ENCODE measurements around the gene SNAP47. TPM values are rescaled to one million over a fixed set of nuclear protein-coding genes. Genes with fewer than 3 reads are reported as not detected.

SNAP47 gene
- total RNA-seq, 1 donor from 2014 or later, result 23.1 TPM

- Histone ChIP-seq H3K36me3 (no peaks in the 10 kb centered on the region), H3K4me3 (no peak overlapping the region), H3K27ac (no peak overlapping the region), H3K27me3 (ENCODE audit: low read depth) (peaks cover 9% of the 10 kb centered on the region), H3K4me1 (peaks cover 16% of the 10 kb centered on the region), H3K9me3 (no peaks in the 10 kb centered on the region)
- no peak for DNase-seq
- no peak for ATAC-seq
- intact Hi-C loops (cut with DNase I), result no loop called here
- no peak for TF ChIP-seq CTCF (IDR thresholded peaks at IDR 0.05)
Measured at GRCh38 chr1:227793079-227793947, 58.1 kb downstream of the SNAP47 start.

- intact Hi-C loops (cut with DNase I), result no loop called here
Measured at GRCh38 chr1:227793948-227794816, 58.9 kb downstream of the SNAP47 start.

GRCh38 chr1:227794817-227795192 is 59.6 kb downstream of the SNAP47 start:
- H3K27ac ChIP-seq, result no peak overlapping the region
- no peak overlapping the region for H3K4me3 ChIP-seq
- no peak for TF ChIP-seq CTCF (IDR thresholded peaks at IDR 0.05)
- no peaks in the 10 kb centered on the region for H3K9me3 ChIP-seq
- intact Hi-C loops (cut with DNase I), result no loop called here
- peaks cover 9% of the 10 kb centered on the region for H3K27me3 ChIP-seq (ENCODE audit: low read depth)
- H3K4me1 ChIP-seq, result peaks cover 9% of the 10 kb centered on the region
- no peak for ATAC-seq
- DNase-seq, result peak; percentile 42
- no peaks in the 10 kb centered on the region for H3K36me3 ChIP-seq

More at GRCh38 chr1:227793948-227794816, 58.9 kb downstream of the SNAP47 start:
- H3K27ac ChIP-seq, result no peak overlapping the region
- no peak overlapping the region for H3K4me3 ChIP-seq
- peak; percentile 18 to 22 for ATAC-seq
- DNase-seq, result peak; percentile 50
- H3K9me3 ChIP-seq, result no peaks in the 10 kb centered on the region
- H3K27me3 ChIP-seq (ENCODE audit: low read depth), result peaks cover 9% of the 10 kb centered on the region
- no peak for TF ChIP-seq CTCF (IDR thresholded peaks at IDR 0.05)
- H3K4me1 ChIP-seq, result peaks cover 9% of the 10 kb centered on the region
- no peaks in the 10 kb centered on the region for H3K36me3 ChIP-seq

- Histone ChIP-seq H3K27me3 (ENCODE audit: low read depth) (peaks cover 9% of the 10 kb centered on the region), H3K4me1 (peaks cover 9% of the 10 kb centered on the region), H3K4me3 (no peak overlapping the region), H3K36me3 (no peaks in the 10 kb centered on the region), H3K9me3 (no peaks in the 10 kb centered on the region), H3K27ac (no peak overlapping the region)
- TF ChIP-seq CTCF (IDR thresholded peaks at IDR 0.05), result no peak
- no peak for ATAC-seq
- intact Hi-C loops (cut with DNase I), result no loop called here
- DNase-seq, result no peak
Measured at GRCh38 chr1:227795732-227796131, 60.5 kb downstream of the SNAP47 start.

- no peak for ATAC-seq
- Histone ChIP-seq H3K27ac (no peak overlapping the region), H3K27me3 (ENCODE audit: low read depth) (peaks cover 9% of the 10 kb centered on the region), H3K36me3 (no peaks in the 10 kb centered on the region), H3K4me1 (peaks cover 9% of the 10 kb centered on the region), H3K4me3 (no peak overlapping the region), H3K9me3 (no peaks in the 10 kb centered on the region)
- intact Hi-C loops (cut with DNase I), result no loop called here
- no peak for DNase-seq
- no peak for TF ChIP-seq CTCF (IDR thresholded peaks at IDR 0.05)
Measured at GRCh38 chr1:227796359-227796915, 61.2 kb downstream of the SNAP47 start.

All from lower lobe of right lung (tissue), 2 donors.